SW 1271 (cell line): ENCODE data around the gene DNAJC7.

Source experiments
- DNase-seq, 2 experiments: peaks; one replicate each; lab custom pipeline; 2025; lab: John Stamatoyannopoulos, UW

DNAJC7 gene

DNA sequence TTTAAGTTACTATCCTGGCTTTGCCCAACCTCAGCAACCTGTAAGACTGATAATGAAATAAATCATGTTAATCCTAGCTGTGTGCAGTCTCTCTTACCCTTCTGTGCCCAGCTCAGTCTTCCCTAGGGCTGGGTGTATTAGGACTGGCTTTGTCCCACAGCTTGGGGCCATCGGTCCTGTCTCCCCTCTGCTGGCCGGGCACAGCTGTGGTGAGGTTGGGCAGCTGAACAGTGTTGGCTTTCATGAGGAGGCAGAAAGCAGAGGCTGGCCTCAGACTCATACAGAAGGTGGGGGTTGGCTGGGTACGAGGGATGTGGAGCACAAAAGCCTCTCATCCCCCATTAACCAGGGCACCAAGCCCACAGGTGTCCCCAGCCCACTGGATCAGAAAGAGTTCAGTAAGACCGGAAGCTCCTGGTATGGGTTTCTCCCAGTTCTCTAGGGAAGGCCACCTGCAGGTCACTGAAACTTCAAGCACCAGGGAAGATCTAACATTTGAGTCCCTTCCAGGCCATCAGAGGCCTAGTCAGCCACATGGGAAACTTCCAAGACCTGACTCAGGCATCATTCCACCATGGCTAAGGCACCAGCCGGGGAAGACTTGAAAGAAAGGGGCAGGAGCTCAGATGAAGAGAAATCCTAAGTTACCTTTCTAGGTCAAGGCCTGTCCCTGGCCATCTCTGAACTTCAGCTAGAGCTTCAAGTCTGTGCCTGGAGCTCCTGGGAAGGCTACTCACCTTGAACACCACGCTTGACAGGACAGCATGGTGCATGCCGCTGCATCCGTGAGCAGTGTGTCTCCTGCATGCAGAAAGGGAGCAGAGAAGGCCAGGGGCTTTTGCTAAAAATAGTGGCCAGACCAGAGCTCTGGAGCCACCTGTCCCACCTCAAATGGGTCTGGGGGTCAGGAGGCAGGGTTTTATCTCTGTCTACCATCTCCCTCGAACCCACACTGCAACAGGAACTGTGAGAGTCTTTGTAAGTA, 41.8 kb downstream of the DNAJC7 start:
- DNase-seq, result no peak

DNA sequence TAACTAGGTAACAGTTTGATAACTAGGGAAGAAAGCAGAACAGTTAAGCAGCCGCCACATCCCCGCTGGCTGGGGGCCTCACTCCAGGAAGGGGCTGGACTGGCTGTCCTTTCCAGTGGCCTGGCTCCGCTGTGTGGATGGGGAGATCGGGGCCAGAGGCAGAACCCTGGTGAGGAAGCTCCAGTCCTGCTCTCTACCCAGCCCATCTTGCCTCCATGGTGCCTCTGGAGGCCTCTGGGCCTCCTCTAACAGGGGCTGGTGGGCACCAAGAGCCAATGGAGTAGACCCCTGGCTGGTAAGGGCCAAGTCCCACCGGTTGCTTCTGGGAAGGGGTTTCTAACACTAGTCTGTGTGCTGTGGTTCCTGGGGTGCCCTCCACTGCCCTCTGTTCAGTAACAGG, 42.6 kb downstream of the DNAJC7 start:
- DNase-seq, result no peak

DNA sequence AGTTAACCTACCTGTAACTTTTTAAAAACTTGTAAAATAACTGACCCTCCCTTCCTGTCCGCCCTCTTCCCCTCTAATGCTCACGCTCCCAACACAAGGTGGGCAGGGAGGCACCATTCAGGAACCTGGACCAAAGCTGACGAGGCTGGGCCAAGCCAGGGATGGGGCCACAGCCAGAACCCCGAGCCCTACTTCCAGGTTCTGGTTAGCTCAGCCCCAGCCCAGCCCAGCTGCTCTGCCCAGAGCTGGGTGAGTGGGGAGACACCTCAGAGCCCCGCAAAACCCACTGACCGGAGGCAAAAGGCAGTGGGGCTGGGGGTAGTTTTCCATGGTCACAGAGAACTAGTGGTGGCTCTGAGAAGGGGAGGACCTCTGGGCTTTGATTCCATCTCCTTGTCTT, 43.2 kb downstream of the DNAJC7 start:
- no peak for DNase-seq

DNA sequence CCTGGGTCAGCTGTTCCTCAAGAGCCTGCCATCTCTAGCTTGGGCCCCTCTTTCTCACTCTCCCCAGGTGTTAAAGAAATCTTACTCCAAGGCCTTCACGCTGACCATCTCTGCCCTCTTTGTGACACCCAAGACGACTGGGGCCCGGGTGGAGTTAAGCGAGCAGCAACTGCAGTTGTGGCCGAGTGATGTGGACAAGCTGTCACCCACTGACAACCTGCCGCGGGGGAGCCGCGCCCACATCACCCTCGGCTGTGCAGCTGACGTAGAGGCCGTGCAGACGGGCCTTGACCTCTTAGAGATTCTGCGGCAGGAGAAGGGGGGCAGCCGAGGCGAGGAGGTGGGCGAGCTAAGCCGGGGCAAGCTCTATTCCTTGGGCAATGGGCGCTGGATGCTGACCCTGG, 43.8 kb downstream of the DNAJC7 start:
- DNase-seq, result no peak

DNA sequence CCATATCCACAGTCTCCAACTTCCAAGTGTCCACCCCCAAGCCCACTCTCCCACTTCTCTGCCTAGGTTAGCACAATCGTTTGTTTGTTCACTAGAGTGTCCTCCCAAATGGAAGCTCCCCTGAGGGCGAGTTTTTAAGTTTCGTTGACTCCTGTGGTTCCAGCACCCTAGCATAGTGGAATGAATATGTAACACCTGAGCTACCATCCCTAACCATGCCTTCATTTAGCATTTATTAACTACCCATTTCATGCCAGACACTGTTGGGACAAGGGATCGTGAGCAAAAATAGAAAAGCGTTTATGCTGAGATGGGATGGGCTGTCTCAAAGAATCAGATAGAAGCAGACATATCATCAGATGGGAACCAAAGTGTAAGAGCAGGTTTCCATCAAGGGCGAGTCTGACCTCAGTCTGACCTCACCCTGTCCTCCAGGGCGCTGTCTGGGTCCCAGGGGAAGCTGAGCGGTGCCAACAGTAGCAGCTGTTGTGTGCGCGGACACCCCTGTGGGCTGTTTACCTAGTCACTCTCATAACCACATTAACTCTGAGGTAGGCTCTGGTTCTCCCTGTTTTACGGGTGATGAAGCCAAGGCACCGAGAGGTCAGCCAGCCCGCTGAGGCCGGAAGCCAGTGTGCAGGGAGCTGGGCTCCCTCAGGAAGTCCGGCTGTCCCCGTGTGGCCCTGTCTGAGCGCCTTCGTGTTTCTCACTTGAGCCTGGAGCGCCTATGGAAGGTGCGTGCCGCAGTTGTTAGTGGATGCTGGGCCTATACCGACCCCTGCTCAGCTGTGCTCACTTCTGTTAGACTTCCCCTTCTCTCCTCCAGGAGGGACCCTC, 44.5 kb downstream of the DNAJC7 start:
- no peak for DNase-seq

DNA sequence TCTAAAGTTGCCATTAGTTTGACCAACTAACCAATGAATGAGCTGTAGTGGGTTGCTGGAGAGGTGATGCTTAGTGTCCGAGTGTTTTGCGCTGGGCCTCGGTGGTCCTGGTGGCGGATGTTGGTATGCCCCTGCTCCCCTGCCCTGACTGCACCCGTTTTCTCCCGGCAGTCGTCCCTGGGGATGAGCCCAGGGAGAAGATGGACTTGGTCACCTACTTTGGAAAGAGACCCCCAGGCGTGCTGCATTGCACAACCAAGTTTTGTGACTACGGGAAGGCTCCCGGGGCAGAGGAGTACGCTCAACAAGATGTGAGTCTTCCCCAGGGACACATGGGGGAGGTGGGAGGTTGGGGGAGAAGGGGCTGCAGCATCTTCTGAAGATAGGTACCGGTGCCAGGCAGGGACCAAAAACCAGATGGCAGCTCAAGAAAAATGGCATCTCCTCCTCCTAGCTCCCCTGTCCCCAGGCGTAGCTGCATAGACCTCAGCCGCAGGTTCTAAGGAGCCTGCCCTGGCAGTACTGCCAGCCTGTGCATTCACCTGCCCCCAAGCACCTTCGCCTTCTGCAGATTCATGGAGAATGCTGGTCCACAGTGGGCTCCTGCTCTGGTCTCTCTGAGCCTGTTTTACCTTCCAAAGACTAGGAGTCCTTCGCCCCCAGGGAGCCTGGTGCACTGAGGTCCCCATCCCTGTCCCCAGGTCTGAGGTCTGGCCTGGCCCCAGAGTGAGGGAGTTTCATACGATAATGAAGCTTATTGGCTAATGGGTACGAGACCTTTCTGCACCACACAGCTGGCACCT, 45.3 kb downstream of the DNAJC7 start:
- no peak for DNase-seq

DNA sequence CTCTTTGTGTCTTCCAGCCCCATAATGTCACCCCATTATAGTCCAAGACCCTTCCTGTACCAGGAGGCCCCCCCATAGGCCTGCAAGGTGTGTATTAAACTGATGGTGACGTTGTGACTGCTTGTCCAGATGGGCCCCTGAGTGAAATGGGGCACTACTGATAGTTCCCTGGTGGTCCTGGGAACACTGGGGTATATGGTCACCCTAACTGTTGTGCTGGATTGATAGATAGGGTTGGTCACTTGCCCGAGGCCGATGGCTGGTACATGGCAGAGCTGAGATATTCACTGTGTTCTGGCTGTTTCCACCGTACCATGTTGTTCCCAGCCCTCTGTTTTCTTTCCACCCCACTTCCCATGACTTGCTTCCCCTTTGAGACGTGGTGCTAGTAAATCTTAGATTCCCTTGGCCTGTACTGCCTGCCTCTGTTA, 46.3 kb downstream of the DNAJC7 start:
- no peak for DNase-seq

DNA sequence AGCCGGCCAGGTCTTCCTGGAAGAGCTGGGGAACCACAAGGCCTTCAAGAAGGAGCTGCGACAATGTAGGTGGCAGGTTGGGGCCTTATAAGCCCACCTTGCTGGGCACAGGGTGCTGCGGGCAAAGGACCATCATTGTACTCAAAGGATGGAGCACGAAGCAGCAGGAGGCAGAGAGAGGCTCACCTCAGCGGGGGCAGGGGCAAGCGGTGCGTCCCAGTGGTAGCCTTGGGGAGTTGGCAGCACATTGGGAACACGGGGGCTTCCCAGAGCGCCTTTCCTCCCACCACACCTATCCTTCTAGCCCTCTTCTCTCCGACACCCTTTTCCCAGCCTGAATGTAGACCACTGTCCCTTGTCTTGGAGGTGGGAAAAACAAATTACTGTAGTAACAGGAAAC, 48.6 kb downstream of the DNAJC7 start:
- no peak for DNase-seq

DNA sequence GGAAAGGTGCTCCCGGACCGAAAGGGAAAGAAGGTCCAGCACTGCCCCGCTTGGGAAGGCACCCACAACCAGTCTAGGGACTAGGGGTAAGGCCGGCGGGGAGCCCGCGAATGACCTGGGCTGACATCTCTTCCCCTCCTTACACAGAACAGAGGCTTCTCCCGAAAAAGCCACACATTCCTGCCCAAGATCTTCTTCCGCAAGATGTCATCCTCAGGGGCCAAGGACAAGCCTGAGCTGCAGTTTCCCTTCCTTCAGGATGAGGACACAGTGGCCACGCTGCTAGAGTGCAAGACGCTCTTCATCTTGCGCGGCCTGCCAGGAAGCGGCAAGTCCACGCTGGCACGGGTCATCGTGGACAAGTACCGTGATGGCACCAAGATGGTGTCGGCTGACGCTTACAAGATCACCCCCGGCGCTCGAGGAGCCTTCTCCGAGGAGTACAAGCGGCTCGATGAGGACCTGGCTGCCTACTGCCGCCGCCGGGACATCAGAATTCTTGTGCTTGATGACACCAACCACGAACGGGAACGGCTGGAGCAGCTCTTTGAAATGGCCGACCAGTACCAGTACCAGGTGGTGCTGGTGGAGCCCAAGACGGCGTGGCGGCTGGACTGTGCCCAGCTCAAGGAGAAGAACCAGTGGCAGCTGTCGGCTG, 49.2 kb downstream of the DNAJC7 start:
- no peak for DNase-seq

DNA sequence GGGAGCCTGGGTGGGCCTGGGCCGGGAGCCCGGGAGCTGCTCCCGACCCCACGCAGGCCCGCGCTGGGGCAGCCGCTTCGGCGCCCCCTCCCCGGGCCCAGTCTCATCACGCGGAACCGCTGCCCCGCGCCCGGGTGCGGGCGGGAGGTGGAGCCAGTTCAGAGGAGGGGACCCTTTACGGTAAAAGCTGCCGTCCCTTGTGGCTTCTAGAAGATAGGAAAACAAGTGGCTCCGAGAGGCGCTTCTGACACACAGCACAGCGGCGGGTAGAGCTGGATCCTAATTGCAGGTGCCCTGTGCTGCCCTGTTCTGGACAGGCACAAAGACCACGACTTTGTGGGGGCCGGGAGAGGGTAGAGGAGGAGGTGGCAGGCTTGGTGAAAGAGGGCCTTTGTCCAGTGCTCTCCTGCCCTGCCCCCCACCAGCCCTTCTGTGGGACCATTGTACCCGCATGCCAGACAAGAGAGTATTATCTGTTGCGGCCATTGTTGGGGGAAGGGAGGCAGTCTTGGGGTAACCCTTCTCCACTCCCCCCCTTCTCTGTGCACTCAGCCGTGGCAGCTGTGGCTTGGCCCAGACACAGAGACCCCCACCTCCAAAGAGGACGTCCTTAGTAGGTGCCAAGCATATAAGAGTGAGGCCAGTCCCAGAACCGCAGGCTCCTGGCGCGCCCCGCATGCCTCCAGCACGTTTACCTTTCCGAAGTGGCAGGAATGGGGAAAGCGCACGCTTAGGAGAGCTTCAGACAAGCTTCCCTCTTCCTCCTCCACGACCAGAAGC, 49.9 kb downstream of the DNAJC7 start:
- DNase-seq, result no peak

DNA sequence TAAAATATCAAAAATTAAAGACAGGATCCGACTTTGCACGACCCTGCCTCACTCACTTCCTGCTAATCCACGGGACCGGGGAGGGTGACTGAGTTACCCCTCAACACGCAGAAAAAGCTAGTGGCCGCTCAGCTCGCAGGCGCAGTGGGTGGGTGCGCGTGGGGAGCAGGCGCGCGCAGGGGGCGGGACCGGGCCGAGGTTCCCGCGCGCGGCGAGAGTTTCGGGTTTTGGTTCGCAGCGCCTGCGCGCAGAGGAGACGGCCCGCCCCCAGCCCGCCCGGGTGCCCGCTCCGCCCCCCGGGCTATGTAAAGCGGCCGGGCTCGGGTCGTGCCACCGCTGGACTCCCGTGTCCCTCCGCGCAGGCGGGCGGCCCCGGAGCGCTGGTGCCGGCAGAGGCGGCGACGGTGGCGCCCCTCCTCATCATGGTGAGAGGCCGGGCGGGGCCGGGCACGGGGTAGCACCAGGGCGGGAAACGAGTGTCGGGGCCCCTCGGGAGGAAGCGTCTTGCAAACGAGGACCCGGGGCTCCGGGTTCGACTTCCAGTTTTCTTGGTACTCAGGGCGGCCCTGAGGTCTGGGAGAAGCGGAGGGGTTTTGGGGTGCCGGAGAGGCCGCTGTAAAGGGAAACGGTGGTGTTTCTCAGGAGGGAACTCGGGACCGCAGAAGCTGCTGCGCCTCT, 50.6 kb downstream of the DNAJC7 start, which contains the start of gene CNP:
TSS of gene CNP (plus strand) at position 333 of the 678 bp plus-strand sequence. CDS start at position 423, 90 bp downstream.
- peak; percentile 48 to 81 for DNase-seq

DNA sequence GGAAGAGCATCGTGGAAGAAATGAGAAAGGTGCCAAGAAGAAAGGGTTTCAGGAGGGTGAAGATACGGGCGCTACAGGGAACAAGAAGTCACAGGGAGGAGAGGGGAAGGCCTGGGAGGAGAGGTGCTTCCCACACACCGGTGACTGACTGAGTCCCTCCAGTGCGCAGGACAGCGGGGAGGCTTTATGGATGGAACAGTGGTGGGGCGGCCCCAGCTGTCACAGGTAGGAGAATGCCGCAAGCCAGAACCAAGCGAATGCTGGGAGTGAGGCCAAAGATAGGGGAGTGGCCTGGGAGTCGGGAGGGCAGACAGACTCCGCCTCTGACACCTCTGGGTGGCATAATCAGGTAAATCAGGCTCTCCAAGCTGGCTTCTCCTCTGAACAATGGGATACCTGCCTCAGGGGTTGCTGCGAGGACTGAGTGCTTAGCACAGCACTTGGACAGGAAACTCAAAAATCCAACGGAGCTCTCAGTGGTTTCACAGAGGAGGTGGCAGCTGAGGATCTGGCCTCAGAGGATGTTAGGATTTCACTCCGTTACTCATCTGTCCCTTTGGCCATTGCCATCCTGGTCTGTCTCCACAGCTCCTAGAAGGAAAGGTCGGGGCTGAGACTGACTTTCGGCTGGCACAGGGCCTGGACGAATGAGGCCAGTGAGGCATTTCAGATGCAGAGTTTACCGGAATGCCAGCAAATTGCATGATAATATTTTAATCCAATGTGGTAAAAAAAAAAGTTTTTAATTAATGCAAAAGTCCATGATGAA, 51.4 kb downstream of the DNAJC7 start:
- DNase-seq, result peak in 1 of 2 experiments; percentile 24

DNA sequence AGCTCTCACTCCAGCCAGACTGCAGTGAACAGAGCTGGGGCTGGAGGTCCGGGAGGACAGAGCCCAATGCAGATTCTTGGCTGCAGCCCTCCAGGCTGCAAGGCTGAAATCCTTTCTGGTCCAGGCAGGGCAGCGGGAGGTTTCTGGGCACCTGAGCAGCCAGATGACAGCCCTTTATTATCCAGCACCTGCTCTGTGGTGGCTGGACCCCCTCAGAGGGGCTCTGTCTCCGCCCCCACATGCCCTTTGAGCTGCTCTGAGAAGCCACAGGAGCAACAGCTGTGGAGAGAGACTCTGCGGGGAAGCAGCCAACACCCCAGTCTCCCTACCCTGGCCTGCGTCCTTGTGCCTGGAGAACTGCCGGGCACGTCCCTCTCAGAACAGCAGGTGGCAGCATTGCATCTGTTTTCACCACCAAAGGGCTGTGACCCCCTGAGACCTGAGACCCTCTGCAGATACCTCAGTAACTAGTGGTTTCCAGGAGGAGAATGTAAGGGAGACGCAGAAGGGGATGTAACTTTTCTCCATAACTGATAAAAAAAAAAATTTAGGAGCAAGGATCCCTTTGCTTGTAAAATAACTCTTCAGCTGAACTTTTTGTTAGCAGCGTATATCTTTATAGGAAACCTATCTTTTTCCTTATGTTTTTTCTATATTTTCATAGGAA, 54.3 kb downstream of the DNAJC7 start:
- DNase-seq, result peak in 1 of 2 experiments; percentile 51

DNA sequence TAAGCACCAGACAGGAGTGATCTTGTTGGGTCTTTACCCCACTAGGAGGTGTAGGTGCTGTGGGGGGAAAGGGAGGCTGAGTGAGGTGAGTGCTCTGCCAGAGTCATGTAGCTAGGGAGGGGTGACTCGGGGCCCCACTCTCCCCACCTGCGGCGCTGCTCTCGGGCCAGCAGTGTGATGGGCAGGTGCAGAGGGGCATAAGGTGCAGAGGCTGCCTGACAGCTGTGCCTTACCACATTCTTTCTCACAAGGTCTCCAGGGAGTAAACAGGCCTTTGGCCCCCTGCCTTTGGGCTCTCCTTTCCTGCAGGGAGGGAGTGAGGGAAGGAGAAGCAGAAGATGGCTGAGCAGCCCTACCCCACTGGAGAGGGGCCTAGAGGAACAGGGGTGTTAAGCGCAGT, 55.1 kb downstream of the DNAJC7 start:
- DNase-seq, result no peak

DNA sequence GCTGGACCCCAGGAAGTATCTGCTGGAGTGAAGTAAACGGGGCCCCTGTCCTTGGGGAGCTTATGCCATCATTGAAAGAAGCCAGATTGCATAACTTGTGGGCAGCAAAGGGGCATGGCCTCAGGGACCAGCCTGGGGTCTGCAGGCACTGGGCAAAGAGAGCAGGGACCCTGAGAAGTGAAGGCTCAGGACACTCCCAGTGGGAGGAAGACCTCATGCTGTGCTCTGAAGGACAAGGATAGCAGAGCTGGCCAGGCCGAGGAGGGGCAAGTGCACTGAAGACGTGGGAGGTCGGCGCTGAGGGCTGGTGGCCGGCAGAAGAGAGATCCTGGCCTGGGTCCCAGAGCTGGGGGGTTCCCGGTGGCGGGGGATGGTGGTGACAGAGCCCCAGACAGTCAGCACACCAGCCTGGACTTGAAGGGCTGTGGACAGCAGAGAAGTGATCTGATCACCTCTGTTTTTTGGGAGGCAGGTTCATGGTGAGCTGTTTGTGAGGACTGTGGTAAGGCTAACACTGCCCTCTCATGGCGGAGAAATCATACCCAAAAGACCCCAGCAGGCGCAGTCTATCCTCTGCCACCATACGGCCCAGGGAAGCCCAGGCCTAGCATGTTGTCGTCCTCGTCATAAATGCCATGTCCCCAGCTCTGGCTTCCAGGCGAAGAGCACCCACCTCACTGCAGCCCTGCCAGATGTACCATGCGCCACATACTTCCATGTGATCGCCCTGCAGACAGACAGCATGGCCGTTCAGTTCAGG, 57.7 kb downstream of the DNAJC7 start:
- peak in 1 of 2 experiments; percentile 18 for DNase-seq

DNA sequence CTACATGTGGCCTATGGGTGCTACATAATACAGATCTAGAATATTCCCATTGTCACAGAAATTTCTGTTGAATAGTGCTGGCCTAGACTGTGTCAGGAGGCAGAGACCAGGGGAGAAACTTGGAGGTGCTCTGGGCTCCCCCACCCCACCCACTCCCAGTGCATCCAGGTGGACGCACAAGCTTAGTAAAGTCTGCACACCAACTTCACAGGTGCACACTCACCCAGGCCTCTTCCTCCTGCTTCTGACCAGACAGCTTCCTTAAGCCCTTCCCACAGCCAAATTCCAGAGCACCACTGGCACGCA, 58.3 kb downstream of the DNAJC7 start:
- no peak for DNase-seq

DNA sequence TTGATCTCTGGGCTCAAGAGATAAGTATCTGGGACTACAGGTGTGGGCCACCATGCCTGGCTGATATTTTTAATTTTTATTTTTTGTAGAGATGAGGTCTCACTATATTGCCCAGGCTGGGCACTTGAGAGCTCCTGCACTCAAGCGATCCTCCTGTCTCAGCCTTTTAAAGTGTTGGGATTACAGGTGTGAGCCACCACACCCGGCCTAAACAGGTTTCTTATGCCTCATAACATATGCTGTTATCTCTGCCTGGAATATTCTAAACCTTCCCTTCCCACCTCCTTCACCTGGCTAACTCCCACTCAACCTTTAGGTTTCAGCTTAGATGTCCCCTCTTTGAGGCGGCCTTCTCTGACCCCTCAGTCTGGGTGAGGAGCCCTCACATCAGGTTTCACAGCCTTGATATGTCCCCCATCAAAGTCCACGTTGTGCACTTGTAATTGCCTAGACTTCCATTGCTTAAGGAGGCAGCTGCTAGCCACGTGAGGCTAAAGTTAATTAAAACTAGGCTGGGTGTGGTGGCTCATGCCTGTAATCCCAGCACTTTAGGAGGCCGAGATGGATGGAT, 59.3 kb downstream of the DNAJC7 start:
- DNase-seq, result no peak
